Mesenchymal stem cell (in vitro differentiated cells and primary cell): ENCODE measurements around the gene FLYWCH1.

Experiments used
- DNase-seq: peaks from one replicate; pipeline ENCODE4 v3.0.0-alpha.2; 2013
- H2AFZ ChIP-seq: one replicate; pipeline ENCODE4 v1.6.1; 2013; ENCODE audit warnings: low read depth, mild to moderate bottlenecking, control low read depth, inconsistent platforms, low read length, moderate library complexity
- H2AK5ac ChIP-seq: 2 replicates; pipeline ENCODE4 v1.6.1; 2013; ENCODE audit warnings: low read length, moderate library complexity, mild to moderate bottlenecking, inconsistent platforms; ENCODE audit not compliant: severe bottlenecking
- H2BK120ac ChIP-seq: one replicate; pipeline ENCODE4 v1.6.1; 2013; ENCODE audit warnings: low read depth, mild to moderate bottlenecking, inconsistent platforms, low read length, moderate library complexity
- H2BK12ac ChIP-seq, 2 experiments: one replicate each; pipeline ENCODE4 v1.6.1; 2013; ENCODE audit warnings: inconsistent platforms in 2 of 2, low read length in 2 of 2, mild to moderate bottlenecking in 2 of 2, moderate library complexity in 2 of 2, control low read depth in 1 of 2
- H2BK15ac ChIP-seq: one replicate; pipeline ENCODE4 v1.6.1; 2013; ENCODE audit warnings: mild to moderate bottlenecking, low read depth, inconsistent platforms; ENCODE audit not compliant: poor library complexity, severe bottlenecking
- H2BK5ac ChIP-seq: 2 replicates; pipeline ENCODE4 v1.6.1; 2013; ENCODE audit warnings: low read depth, mild to moderate bottlenecking, low read length, control low read depth, inconsistent platforms; ENCODE audit not compliant: poor library complexity, severe bottlenecking
- H3K14ac ChIP-seq, 2 experiments: one replicate each; pipeline ENCODE4 v1.6.1; 2013; ENCODE audit warnings: inconsistent platforms in 2 of 2, low read length in 2 of 2, control low read depth in 1 of 2, mild to moderate bottlenecking in 1 of 2, moderate library complexity in 1 of 2
- H3K18ac ChIP-seq, 2 experiments: one replicate each; pipeline ENCODE4 v1.6.1; 2013; ENCODE audit warnings: inconsistent platforms in 2 of 2, low read length in 2 of 2, control low read depth in 1 of 2, low read depth in 1 of 2, mild to moderate bottlenecking in 1 of 2
- H3K23ac ChIP-seq, 2 experiments: one replicate each; pipeline ENCODE4 v1.6.1; 2013; ENCODE audit warnings: inconsistent platforms in 2 of 2, low read length in 2 of 2, mild to moderate bottlenecking in 2 of 2, moderate library complexity in 2 of 2, control low read depth in 1 of 2
- H3K27ac ChIP-seq: 2 replicates; pipeline ENCODE4 v1.5.1; 2013; ENCODE audit warnings: mild to moderate bottlenecking, moderate library complexity, low read length, control low read depth, inconsistent platforms; ENCODE audit not compliant: poor library complexity, severe bottlenecking
- H3K27me3 ChIP-seq, 2 experiments: 2 replicates each; pipeline versions ENCODE4 v1.6.1 to v1.7.0; 2013; ENCODE audit warnings: low read length in 2 of 2, mild to moderate bottlenecking in 2 of 2, moderate library complexity in 2 of 2, control low read depth in 1 of 2, inconsistent platforms in 1 of 2; ENCODE audit not compliant: control insufficient read depth in 1 of 2, insufficient read depth in 1 of 2
- H3K36me3 ChIP-seq, 2 experiments: 2 replicates each; pipeline versions ENCODE4 v1.6.1 to v1.7.0; 2013; ENCODE audit warnings: low read length in 2 of 2, control low read depth in 1 of 2, inconsistent platforms in 1 of 2, low read depth in 1 of 2, mild to moderate bottlenecking in 1 of 2; ENCODE audit not compliant: insufficient read depth in 2 of 2, control insufficient read depth in 1 of 2
- H3K4ac ChIP-seq, 2 experiments: one replicate each; pipeline ENCODE4 v1.6.1; 2013; ENCODE audit warnings: inconsistent platforms in 2 of 2, low read length in 2 of 2, mild to moderate bottlenecking in 2 of 2, moderate library complexity in 2 of 2, control low read depth in 1 of 2, low read depth in 1 of 2
- H3K4me1 ChIP-seq: 2 replicates; pipeline ENCODE4 v1.6.1; 2013; ENCODE audit warnings: low read depth, low read length, control low read depth; ENCODE audit not compliant: control insufficient read depth, insufficient read depth
- H3K4me2 ChIP-seq: 2 replicates; pipeline ENCODE4 v1.6.1; 2013; ENCODE audit warnings: low read length, mild to moderate bottlenecking, inconsistent platforms; ENCODE audit not compliant: poor library complexity, severe bottlenecking
- H3K4me3 ChIP-seq, 2 experiments: 2 replicates each; pipeline versions ENCODE4 v1.5.1 to v1.7.0; 2013; ENCODE audit warnings: low read length in 2 of 2, mild to moderate bottlenecking in 2 of 2, control low read depth in 1 of 2, low read depth in 1 of 2; ENCODE audit not compliant: insufficient read depth in 1 of 2
- H3K79me1 ChIP-seq: replicated peaks from 2 replicates; pipeline ENCODE4 v1.6.1; 2013; ENCODE audit warnings: mild to moderate bottlenecking, control low read depth, low read length, inconsistent platforms; ENCODE audit not compliant: poor library complexity, severe bottlenecking
- H3K9ac ChIP-seq: 2 replicates; pipeline ENCODE4 v1.7.0; 2013; ENCODE audit warnings: mild to moderate bottlenecking, low read length, moderate library complexity
- H3K9me3 ChIP-seq: 2 replicates; pipeline ENCODE4 v1.7.0; 2013; ENCODE audit warnings: mild to moderate bottlenecking, low read length; ENCODE audit not compliant: control insufficient read depth
- H4K8ac ChIP-seq: one replicate; pipeline ENCODE4 v1.6.1; 2013; ENCODE audit warnings: inconsistent platforms, mild to moderate bottlenecking, low read length, moderate library complexity
- H4K91ac ChIP-seq: one replicate; pipeline ENCODE4 v1.6.1; 2013; ENCODE audit warnings: mild to moderate bottlenecking, low read length, inconsistent platforms
- WGBS: methylation state at CpG from one replicate; pipeline ENCODE4 v1.1.7; 2013; ENCODE audit warnings: mixed read lengths; 5-methylcytosine and 5-hydroxymethylcytosine counted together

Gene FLYWCH1

DNA sequence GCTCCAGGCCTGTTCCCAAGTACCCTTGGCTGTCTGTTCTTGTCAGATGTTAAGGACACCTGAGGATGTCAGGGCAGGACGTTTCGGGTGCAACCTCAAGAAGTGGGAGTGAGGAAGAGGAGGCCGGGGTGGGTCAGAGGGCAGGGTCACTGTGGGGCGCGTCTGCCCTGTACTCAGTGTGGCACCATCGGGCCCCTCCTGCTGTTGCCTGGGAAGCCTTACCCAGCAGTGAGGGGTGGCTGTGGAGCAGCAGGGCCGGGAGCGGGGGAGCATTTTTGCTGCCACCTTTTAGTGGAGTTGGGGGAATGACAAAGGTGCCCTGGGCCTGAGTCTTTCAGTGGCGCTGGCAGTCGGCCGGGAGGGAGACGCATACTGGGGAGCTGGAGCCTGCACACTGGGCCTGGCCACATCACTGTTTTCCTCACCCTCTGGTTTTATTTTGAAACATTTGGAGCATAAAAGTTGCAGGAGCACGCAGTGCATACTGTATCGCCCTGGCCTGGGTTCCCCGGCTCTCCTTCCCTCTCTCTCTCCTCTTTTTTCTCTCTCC, 11.1 kb upstream of the FLYWCH1 start:
- Histone ChIP-seq H3K18ac (no peak overlapping the region), H4K8ac (no peak overlapping the region), H3K4me2 (no peak overlapping the region), H3K4ac (no peak overlapping the region), H2BK120ac (no peak overlapping the region), H3K23ac (no peak overlapping the region), H2AFZ (no peak overlapping the region), H3K27me3 (no peaks in the 10 kb centered on the region), H3K14ac (no peak overlapping the region), H3K9ac (no peak overlapping the region), H3K4me1 (peaks cover 21% of the 10 kb centered on the region), H3K27ac (no peak overlapping the region), H3K4me3 (no peak overlapping the region), H2BK12ac (no peak overlapping the region), H2BK15ac (no peak overlapping the region), H2BK5ac (no peak overlapping the region), H4K91ac (no peak overlapping the region), H3K36me3 (peaks cover 29 to 44% of the 10 kb centered on the region in 2 experiments), H2AK5ac (no peak overlapping the region), H3K9me3 (no peaks in the 10 kb centered on the region), H3K79me1 (peaks cover 5% of the 10 kb centered on the region)
- DNase-seq: no peak
- WGBS: 96% methylated on average over 14 of the region's 15 CpGs

DNA sequence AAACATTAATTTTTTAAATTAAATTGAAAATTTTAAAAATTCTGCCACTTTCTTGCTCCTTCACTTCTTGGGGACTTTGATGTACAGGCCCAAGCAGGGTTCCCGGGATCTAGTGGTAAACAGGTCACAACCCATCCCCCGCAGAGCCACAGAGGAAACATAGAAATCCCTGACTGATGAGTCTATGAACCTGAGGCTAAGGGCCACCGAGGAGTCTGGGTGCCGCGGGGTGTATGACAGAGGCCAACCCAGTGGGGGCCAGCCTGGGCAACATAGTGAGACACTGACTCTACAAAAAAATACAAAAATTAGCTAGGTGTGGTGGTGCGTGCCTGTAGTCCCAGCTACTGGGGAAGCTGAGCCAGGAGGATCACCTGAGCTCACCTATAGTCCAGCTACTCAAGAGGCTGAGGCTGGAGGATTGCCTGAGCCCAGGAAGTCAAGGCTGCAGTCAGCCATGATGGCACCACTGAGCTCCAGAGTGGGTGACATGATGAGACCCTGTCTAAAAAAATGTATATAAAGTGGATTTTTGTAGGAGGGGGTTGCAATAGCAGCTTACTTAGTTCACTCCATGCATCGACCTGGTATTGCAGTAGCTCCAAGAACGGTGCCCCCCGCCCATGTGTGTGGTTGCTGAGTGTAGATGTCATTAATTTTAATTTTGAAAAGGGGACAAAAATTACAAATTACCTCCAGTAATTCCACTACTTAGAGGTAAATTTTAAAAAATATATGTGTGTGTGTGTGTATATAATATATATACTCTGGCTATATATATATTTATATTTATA, 9.2 kb upstream of the FLYWCH1 start:
- peaks cover 19 to 31% of the 10 kb centered on the region in 2 experiments for H3K36me3 ChIP-seq
- H3K4me2 ChIP-seq: no peak overlapping the region
- WGBS: 87% methylated on average over 6 of the region's 9 CpGs
- no peak overlapping the region for H3K4me3 ChIP-seq
- no peak overlapping the region for H3K27ac ChIP-seq
- H3K23ac ChIP-seq: no peak overlapping the region
- no peak overlapping the region for H3K9ac ChIP-seq
- no peak overlapping the region for H2BK5ac ChIP-seq
- no peak overlapping the region for H2BK15ac ChIP-seq
- no peak overlapping the region for H4K8ac ChIP-seq
- peaks cover 4% of the 10 kb centered on the region for H3K4me1 ChIP-seq
- H2AK5ac ChIP-seq: no peak overlapping the region
- no peak overlapping the region for H2BK12ac ChIP-seq
- H2BK120ac ChIP-seq: no peak overlapping the region
- no peak overlapping the region for H3K4ac ChIP-seq
- DNase-seq: no peak
- H3K9me3 ChIP-seq: no peaks in the 10 kb centered on the region
- H3K27me3 ChIP-seq: no peaks in the 10 kb centered on the region
- no peak overlapping the region for H4K91ac ChIP-seq
- peaks cover 4% of the 10 kb centered on the region for H3K79me1 ChIP-seq
- no peak overlapping the region for H3K14ac ChIP-seq
- H3K18ac ChIP-seq: no peak overlapping the region
- H2AFZ ChIP-seq: no peak overlapping the region

DNA sequence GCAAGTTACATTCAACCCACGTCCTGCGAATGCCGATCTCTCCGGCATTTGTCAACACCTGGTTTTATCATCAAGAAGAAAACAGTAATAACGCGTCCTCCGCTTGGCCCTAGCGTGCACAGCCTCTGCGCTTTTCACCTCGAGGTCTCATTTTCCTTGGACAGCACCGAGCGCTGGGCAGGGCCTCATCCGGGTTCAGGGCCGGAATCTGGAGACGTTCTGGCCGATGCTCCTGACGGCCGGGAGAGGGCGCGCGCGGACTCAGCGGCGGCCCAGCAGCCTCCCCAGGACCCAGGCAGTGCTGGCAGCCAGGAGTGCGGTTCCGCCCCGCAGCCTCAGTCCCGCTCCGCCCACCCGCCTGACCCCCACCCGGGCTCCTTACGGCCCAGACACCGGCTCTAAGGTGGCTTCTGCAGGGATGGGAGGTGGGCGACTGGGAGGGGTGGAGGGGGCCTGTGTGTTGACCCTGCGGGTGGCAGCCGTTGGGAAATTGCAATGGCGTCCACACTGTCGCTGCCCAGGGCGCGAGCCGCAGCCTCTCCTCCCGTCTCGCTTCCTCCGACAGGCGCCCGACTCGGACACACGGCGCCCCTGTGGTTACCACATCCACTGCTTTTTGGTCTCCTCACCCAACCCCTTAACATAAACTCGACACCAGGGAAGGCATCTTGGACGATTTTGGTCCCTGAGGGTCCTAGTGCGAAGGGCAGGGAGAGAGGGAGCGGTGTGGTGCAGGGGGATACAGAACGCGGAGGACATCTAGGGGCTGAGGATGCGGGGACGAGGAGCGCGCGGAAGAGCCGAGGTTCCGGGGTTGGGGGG, 7.4 kb upstream of the FLYWCH1 start:
- Histone ChIP-seq H2BK120ac (peak overlapping the region; percentile 64), H3K4me1 (peaks cover 2% of the 10 kb centered on the region), H2AFZ (peak overlapping the region; percentile 0), H3K18ac (peak overlapping the region; percentile 93 to 98), H3K23ac (peak overlapping the region in 1 of 2 experiments; percentile 83), H2BK15ac (no peak overlapping the region), H4K91ac (peak overlapping the region; percentile 36), H3K9ac (peak overlapping the region; percentile 89), H3K9me3 (no peaks in the 10 kb centered on the region), H3K4ac (peak overlapping the region; percentile 93 to 95), H3K36me3 (peaks cover 4 to 15% of the 10 kb centered on the region in 2 experiments), H3K27me3 (no peaks in the 10 kb centered on the region), H3K79me1 (no peaks in the 10 kb centered on the region), H3K4me3 (peak overlapping the region; percentile 73 to 91), H3K27ac (peak overlapping the region; percentile 72), H2BK5ac (no peak overlapping the region), H4K8ac (peak overlapping the region; percentile 87), H2AK5ac (no peak overlapping the region), H3K14ac (peak overlapping the region in 1 of 2 experiments; percentile 82), H3K4me2 (peak overlapping the region; percentile 67), H2BK12ac (no peak overlapping the region)
- 4% methylated on average over 37 of the region's 62 CpGs for WGBS
- DNase-seq: peak; percentile 89

DNA sequence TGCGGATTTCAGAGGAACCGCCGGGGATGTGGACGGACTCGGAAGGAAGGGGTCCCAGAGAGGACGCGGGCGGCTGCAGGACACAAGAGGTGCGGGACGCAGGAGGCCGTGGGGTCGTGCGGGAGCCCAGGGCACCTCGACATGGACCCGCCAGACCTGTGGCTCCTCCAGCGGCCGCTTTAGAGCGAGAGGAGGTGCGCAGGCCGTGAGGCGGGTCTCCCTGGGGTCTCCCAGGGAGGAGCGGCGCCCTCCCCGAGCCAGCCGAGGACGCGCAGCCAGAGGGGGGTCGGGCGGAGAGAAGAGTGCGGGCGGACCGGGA, 6.8 kb upstream of the FLYWCH1 start:
- H2AFZ ChIP-seq: no peak overlapping the region
- no peak overlapping the region for H2AK5ac ChIP-seq
- no peak overlapping the region for H2BK5ac ChIP-seq
- peak overlapping the region; percentile 67 for H3K4me2 ChIP-seq
- peak overlapping the region in 1 of 2 experiments; percentile 49 for H2BK12ac ChIP-seq
- H2BK120ac ChIP-seq: peak overlapping the region; percentile 64
- H3K27ac ChIP-seq: peak overlapping the region; percentile 72
- peak overlapping the region in 1 of 2 experiments; percentile 83 for H3K23ac ChIP-seq
- peaks cover 0 to 10% of the 10 kb centered on the region in 2 experiments for H3K36me3 ChIP-seq
- H3K18ac ChIP-seq: peak overlapping the region; percentile 93 to 98
- H3K14ac ChIP-seq: peak overlapping the region in 1 of 2 experiments; percentile 82
- peak overlapping the region; percentile 73 to 91 for H3K4me3 ChIP-seq
- peaks cover 2% of the 10 kb centered on the region for H3K4me1 ChIP-seq
- H3K4ac ChIP-seq: peak overlapping the region; percentile 93 to 95
- peak overlapping the region; percentile 93 for H2BK15ac ChIP-seq
- under 1% methylated on average over 24 of the region's 32 CpGs for WGBS
- DNase-seq: no peak
- no peaks in the 10 kb centered on the region for H3K79me1 ChIP-seq
- no peaks in the 10 kb centered on the region for H3K9me3 ChIP-seq
- H3K27me3 ChIP-seq: no peaks in the 10 kb centered on the region
- peak overlapping the region; percentile 54 for H4K8ac ChIP-seq
- H4K91ac ChIP-seq: peak overlapping the region; percentile 36
- peak overlapping the region; percentile 89 for H3K9ac ChIP-seq
